Ectodermal cell (in vitro differentiated cells): ENCODE results near the gene JPH3.
"Not testable (repeated sequence)": the region's sequence is repeated elsewhere in the genome, so short reads cannot be mapped to it uniquely, and the experiment has no call there.

Source experiments
- H3K27ac ChIP-seq: 2 replicates; pipeline ENCODE4 v1.7.0; 2013; ENCODE audit warnings: mild to moderate bottlenecking, low read depth, low read length; ENCODE audit not compliant: insufficient read depth, poor library complexity, severe bottlenecking
- H3K27me3 ChIP-seq: 2 replicates; pipeline ENCODE4 v1.7.0; 2013; ENCODE audit warnings: mild to moderate bottlenecking, low read length; ENCODE audit not compliant: insufficient read depth, control insufficient read depth, poor library complexity, severe bottlenecking
- H3K36me3 ChIP-seq: one replicate; pipeline ENCODE4 v1.7.0; 2013; ENCODE audit warnings: low read length; ENCODE audit not compliant: control insufficient read depth, insufficient read depth
- H3K4me1 ChIP-seq: one replicate; pipeline ENCODE4 v1.7.0; 2013; ENCODE audit warnings: low read length; ENCODE audit not compliant: control insufficient read depth, insufficient read depth
- H3K4me3 ChIP-seq: 2 replicates; pipeline ENCODE4 v1.7.0; 2013; ENCODE audit warnings: low read depth, low read length, control low read depth; ENCODE audit not compliant: insufficient read depth
- H3K9me3 ChIP-seq: 2 replicates; pipeline ENCODE4 v1.7.0; 2013; ENCODE audit warnings: mild to moderate bottlenecking, low read length, moderate library complexity; ENCODE audit not compliant: control insufficient read depth
- WGBS, 2 experiments: methylation state at CpG; one replicate each; pipeline ENCODE4 v1.1.7; 2013; ENCODE audit warnings: missing lambda C conversion rate in 2 of 2; 5-methylcytosine and 5-hydroxymethylcytosine counted together

JPH3 gene

GRCh38 chr16:87721622-87722585 is 119.6 kb downstream of the JPH3 start:
- WGBS, 2 experiments = 91% methylated on average over 33 of the region's 33 CpGs
- Histone ChIP-seq H3K27ac (no peak overlapping the region), H3K9me3 (no peaks in the 10 kb centered on the region), H3K4me3 (no peak overlapping the region), H3K36me3 (no peaks in the 10 kb centered on the region), H3K4me1 (peaks cover 9% of the 10 kb centered on the region), H3K27me3 (no peaks in the 10 kb centered on the region)

- Histone ChIP-seq H3K36me3 (no peaks in the 10 kb centered on the region), H3K4me1 (peaks cover 9% of the 10 kb centered on the region), H3K4me3 (no peak overlapping the region), H3K27ac (no peak overlapping the region), H3K27me3 (no peaks in the 10 kb centered on the region), H3K9me3 (no peaks in the 10 kb centered on the region)
- 90 to 94% methylated on average over 19 of the region's 19 CpGs for WGBS, 2 experiments
Measured at GRCh38 chr16:87722590-87723225, 120.4 kb downstream of the JPH3 start.

DNA sequence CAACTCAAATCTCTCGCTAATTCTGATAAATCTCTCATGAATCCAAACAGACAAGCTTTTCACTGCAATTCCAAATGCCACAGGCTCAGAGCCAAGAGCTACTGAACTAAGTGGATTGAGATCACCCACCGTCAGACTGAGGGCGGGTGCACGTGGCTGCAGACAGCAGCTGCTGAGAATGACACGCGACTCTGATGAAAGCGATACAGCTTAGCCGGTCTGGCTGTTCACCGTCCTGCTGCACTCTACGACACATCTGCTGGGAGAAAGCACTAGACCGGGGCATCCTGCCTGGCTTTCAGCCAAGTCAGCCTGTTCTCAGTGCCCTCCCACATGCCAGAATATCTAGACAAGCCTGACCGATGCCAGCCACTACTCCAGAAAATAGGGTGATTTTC is 120.9 kb downstream of the JPH3 start:
- H3K4me3 ChIP-seq = no peak overlapping the region
- peaks cover 9% of the 10 kb centered on the region for H3K4me1 ChIP-seq
- 94 to 96% methylated on average over 12 of the region's 12 CpGs for WGBS, 2 experiments
- no peaks in the 10 kb centered on the region for H3K9me3 ChIP-seq
- no peak overlapping the region for H3K27ac ChIP-seq
- no peaks in the 10 kb centered on the region for H3K27me3 ChIP-seq
- H3K36me3 ChIP-seq = no peaks in the 10 kb centered on the region

- WGBS, 2 experiments = 93 to 96% methylated on average over 19 of the region's 19 CpGs
Measured at GRCh38 chr16:87724490-87725291, 122.4 kb downstream of the JPH3 start.

GRCh38 chr16:87725596-87726235 is 123.4 kb downstream of the JPH3 start:
- H3K9me3 ChIP-seq = no peaks in the 10 kb centered on the region
- peaks cover 6% of the 10 kb centered on the region for H3K36me3 ChIP-seq
- WGBS, 2 experiments = 91 to 92% methylated on average over 23 of the region's 28 CpGs
- peaks cover 9% of the 10 kb centered on the region for H3K4me1 ChIP-seq
- H3K4me3 ChIP-seq = no peak overlapping the region
- H3K27me3 ChIP-seq = no peaks in the 10 kb centered on the region
- no peak overlapping the region for H3K27ac ChIP-seq

More at GRCh38 chr16:87724490-87725291, 122.4 kb downstream of the JPH3 start:
- Histone ChIP-seq H3K9me3 (no peaks in the 10 kb centered on the region), H3K27ac (no peak overlapping the region), H3K27me3 (no peaks in the 10 kb centered on the region), H3K36me3 (peaks cover 6% of the 10 kb centered on the region), H3K4me3 (no peak overlapping the region), H3K4me1 (peaks cover 9% of the 10 kb centered on the region)

DNA sequence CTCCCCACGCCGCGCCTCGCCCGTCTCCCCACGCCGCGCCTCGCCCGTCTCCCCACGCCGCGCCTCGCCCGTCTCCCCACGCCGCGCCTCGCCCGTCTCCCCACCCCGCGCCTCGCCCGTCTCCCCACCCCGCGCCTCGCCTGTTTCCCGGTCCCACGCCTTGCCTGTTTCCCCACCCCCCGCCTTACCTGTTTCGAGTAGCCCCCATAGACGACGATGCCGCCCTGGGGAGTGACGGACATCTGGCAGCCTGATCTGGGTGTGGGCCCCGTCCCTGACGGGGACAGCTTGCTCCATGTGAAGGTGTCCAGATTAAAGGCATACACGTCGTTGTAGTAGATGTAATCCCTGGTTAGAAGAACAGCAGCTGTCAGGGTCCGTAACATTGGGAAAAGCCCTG is 124.3 kb downstream of the JPH3 start:
- not testable (repeated sequence) for H3K4me1 ChIP-seq, H3K27ac ChIP-seq, H3K36me3 ChIP-seq, H3K4me3 ChIP-seq, H3K9me3 ChIP-seq, H3K27me3 ChIP-seq
- 93 to 95% methylated on average over 31 to 32 of the region's 40 CpGs for WGBS, 2 experiments

- H3K4me1 ChIP-seq = no peaks in the 10 kb centered on the region
- peaks cover 6% of the 10 kb centered on the region for H3K36me3 ChIP-seq
- H3K9me3 ChIP-seq = no peaks in the 10 kb centered on the region
- H3K27me3 ChIP-seq = no peaks in the 10 kb centered on the region
- no peak overlapping the region for H3K27ac ChIP-seq
- H3K4me3 ChIP-seq = no peak overlapping the region
- 96 to 98% methylated on average over 16 of the region's 16 CpGs for WGBS, 2 experiments
Measured at GRCh38 chr16:87727346-87727745, 125.0 kb downstream of the JPH3 start.

DNA sequence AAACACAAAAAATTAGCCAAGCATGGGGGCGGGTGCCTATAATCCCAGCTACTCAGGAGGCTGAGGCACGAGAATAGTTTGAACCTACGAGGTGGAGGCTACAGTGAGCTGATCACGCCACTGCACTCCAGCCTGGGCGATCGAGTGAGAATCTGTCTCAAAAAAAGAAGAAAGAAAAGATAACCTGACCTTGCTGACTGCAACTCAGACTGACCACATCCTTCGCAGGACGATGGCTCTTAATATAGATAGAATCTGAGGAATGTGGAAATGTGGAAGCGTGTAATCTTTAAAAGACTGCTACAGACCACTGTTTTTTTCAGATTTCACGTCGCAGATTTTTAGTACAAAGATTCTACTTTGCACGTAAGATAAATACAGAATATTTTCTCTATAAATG is 125.7 kb downstream of the JPH3 start:
- Histone ChIP-seq H3K4me1 (no peaks in the 10 kb centered on the region), H3K4me3 (no peak overlapping the region), H3K9me3 (no peaks in the 10 kb centered on the region), H3K27ac (no peak overlapping the region), H3K27me3 (no peaks in the 10 kb centered on the region), H3K36me3 (peaks cover 6% of the 10 kb centered on the region)
- 91 to 94% methylated on average over 11 of the region's 12 CpGs for WGBS, 2 experiments

- Histone ChIP-seq H3K36me3 (peaks cover 6% of the 10 kb centered on the region), H3K9me3 (no peaks in the 10 kb centered on the region), H3K27me3 (no peaks in the 10 kb centered on the region), H3K4me3 (no peak overlapping the region), H3K27ac (no peak overlapping the region), H3K4me1 (no peaks in the 10 kb centered on the region)
- 94 to 96% methylated on average over 17 of the region's 17 CpGs for WGBS, 2 experiments
Measured at GRCh38 chr16:87729266-87729954, 127.1 kb downstream of the JPH3 start.
